RKO (cell line): ENCODE results near the gene TSPAN5.

Experiments
- DNase-seq: peaks from one replicate; pipeline ENCODE4 v3.0.0-alpha.2; 2016; ENCODE audit warnings: low spot score

The TSPAN5 gene

DNA sequence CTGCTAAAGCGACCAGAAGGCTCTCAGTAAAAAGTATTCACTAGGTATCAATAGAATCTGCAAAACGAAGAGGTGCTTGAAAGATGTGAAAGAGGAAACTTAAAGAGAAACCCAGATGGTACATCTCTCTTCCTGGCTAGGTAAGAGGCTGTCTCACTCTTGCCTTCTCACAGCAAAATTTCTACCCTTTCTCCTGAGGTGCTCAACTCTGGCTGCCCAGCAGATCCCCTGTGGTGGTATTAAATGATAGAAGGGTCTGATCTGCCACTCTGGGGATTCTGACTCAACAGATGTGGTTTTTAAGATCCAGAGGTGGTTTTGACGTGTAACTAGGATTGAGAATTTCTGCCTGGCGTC is 14.9 kb upstream of the TSPAN5 start:
- no peak for DNase-seq

DNA sequence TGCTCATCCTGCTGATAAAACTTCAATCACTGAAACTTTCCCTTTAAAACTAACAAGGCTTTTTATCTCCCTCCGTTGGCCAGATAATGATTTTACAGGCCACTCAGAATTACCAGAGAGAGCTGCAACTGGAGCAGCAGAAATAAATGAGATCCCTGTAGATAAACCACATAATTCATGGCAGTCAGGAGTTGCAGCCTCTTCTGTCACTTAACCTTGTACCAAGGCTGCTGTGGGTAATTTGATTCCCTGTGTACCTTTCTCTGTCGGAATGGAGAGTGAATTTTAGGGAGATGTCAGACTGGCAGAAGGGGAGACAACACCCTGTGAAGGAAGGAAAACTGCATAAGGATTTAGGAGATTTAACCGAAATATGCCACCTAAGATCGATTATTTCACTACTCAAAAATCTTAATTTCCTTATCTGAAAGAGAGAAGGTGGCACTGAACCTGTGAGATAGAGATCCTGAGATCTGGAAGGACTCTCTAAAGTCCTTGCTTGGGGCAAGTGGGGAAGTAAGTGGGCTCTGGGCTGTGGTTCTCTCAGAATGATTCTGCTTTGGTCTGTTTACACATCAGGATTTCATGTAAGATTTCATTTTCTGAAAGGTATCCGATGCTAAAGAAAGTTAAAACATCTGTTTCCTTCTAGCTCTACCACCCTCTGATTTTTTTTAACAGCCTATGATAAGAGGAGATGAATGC is 14.3 kb upstream of the TSPAN5 start:
- DNase-seq = no peak

DNA sequence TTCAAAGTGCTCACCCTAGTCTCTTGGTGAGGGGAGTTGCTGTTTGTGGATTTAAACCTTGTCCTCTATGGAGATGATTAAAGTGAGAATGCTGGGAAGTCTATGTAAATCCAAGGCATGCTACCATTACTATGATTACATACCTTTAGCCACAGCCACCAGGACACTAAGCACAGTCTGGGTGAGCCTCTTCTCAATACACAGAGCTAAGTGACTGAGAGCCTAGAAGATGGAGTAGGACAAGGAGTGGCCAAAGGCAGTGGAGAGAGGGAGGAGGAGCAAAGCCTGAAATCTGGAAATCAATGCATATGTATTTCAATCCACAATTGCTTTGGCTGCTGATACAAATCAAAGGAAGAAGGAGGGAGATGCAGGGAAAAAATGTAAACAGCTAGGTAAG is 12.7 kb upstream of the TSPAN5 start:
- DNase-seq = no peak

DNA sequence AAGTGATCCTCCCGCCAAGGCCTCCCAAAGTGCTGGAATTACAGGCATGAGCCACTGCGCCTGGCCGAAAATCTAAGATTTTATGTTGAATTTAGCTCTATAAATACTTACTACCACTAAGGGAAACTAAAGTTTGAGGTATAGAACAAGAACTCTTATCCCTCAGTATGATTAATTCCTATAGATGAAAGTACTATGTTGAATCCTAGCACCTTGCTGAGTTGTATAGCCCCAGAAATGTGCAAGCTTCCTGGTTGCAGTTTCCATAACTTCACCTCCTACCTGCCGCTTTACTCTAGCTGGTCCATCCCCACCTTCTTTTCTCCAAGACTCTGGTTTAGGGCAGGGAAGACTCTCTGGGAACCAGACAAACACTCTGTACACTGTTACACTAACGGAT is 11.8 kb upstream of the TSPAN5 start:
- DNase-seq = no peak

DNA sequence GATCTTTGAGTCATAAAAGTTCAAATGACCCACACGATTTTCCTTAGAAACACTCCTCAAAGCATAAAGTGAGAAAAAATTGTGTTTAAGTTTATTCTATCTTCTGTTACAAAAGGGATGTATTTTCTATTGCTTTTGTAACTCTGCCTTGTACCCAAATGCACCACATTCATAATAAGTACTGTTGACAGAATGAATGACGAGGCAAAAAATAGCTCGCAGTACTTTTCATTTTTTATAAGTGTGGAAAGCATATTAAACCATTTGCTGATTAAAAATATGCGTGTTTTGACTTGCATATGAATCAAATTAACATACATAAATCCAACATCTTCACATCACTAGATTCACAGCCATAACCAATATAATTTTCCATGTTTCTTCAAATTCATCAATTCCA is 11.2 kb upstream of the TSPAN5 start:
- no peak for DNase-seq

DNA sequence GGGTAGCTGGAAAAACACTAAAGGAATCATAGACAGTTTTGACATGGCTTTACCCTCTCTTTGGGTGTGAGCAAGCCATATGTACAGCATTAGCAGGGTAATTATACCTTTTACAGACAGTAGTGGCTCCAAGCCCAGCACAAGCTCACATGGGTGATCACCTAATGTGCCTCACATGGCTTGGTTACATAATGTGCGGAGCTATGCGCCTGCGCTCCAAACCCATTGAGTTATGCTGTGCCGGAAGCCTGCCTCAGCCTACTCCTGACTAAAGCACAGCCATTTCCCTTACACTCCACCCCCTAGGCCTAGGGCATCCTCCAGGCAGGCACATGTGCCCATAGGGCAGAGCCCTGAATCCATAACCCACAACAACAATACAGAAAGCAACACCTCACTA is 6.5 kb upstream of the TSPAN5 start:
- DNase-seq = no peak

DNA sequence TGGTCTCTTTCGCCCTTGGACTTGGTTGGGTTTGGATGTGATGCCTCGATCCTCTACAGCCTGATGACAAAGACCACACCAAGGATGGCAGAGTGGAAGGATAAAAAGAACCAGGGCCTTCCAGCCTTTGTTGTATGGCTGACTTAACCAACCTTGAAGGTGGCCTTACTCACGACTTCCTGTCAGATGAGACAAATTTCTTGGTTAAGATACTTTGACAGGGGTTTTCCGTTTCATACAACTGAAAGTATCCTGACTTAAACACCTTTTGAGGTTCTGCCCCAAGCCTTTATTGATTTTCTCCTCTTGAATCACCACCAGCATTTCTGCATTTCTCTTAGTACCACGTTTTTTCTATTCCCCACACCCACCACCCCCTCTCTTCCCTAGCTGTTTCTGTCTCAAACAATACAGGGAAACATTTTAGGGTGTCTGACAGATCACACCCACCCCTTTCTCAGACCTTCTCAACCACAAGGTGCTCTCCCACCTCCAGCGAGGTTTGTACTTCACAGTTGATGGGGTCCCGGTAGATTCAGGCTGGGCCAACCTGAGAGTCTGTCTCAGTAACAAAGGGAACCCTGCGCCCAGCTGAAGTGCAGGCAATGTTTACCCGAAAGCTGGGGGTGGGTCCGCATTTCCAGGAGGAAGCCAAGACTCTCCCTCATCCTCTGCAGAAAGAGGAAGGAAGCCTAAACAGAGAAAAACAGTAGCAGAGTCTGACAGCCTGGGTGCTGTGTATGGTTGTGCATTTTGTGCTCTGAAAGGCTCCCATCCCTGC is 5.0 kb upstream of the TSPAN5 start:
- no peak for DNase-seq

DNA sequence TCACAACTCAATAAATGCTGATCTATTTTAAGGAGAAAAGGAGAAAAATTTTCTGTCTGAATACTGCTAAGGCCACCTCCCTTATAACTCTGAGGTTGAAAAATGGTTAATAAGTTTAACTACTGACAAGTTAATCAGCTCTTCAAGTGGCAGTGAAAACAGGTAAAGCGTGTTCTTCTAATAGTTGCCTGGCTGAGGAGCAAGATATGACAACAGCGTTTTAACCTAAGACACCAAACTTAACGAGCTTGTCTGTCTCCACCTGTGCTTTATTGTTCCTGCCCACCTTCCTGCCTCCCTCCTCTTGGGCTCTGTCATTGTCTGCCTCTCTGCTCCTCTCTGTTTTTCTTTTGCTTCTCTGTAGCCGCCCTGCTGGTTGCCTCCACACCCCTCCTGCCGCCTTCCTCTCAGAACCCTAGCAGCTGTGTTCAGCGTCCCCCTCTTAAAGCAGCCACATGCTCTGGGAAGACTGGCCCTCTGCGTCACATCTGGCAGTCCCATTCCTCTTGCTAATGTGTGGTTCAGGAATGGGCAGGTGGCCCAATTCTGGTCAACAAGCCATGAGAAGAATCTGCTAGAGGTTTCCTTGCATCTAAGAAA is 4.3 kb upstream of the TSPAN5 start:
- no peak for DNase-seq

DNA sequence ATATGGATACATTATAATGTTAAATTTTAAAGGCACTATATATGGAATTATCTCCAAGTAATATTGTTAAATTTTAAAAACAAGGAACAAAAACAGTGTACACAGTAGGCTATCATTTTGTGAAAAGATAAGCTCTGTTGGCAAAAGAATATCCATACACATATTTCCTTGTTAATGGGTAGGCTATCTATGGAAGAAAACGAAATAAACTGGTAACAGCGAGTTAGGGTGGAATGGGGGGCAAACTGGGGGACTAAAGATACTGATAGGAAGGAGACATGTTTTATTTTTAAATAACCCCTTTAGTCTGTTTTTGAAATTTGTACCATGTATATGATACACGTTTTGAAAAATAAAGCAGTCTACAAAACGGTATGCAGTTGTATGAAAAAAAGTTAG is 3.6 kb upstream of the TSPAN5 start:
- DNase-seq = no peak

DNA sequence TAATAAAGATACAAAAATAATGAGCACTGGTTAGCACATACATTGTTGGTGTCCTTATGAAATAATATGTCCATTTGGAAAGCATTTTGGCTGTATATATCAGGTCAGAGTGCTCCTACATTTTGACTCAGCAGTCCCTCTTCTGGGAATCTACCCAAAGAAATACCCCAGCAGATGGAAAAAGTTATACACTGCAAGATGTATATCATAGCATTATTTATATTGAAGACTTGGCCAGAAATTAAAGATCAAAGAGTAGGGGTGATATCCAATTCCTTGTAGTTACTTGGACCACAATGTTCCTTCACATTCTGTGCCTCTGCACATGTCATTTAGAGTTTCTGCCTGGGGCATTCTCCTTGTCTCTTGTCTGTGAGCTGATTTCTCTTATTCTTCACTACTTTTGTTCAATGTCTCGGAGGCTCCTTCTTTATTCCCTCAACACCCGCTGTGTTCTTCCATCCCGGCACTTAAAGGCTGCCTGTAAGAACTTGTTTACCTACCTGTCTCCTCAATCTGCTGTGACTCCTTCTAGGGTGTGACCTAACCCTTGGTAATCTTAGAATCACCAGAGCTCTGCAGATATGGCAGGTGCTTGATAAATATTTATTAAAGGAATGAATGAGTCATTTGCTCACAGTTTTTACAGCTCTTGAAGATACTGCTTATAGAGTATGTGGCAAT is 3.1 kb upstream of the TSPAN5 start:
- DNase-seq = no peak

DNA sequence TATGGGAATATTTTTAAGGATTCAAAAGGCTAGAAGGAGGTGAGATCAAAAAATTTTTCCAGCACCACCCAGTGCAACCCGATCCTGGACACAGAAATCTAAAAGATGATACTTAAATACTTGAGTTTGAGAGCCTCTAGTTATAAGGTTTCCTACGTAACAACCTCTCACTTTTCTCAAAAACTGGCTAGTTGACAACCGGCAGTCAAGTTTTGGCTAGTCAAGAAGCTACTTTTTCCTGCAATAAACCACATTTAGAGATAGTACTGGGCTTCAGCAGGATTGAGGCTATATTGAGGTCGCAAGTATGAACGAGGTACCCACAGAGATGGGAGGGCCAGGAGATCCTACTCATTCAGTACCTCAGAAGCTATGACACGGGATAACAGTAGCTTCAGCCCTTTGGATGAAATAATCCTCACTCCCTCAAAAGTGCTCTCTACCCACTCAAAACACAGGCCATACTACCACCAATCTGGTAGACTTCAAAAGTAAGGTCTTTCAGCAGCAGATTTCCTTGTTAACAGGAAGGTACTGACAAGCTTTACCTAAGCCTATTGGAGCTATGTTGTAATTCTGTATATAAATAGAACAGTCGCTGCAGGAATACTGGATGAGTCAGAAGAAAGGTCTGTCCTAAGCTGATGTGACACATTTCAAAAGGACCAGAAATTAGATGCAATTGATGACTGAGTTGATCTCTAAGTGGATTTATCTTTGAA is 1.5 kb upstream of the TSPAN5 start:
- peak; percentile 67 for DNase-seq

DNA sequence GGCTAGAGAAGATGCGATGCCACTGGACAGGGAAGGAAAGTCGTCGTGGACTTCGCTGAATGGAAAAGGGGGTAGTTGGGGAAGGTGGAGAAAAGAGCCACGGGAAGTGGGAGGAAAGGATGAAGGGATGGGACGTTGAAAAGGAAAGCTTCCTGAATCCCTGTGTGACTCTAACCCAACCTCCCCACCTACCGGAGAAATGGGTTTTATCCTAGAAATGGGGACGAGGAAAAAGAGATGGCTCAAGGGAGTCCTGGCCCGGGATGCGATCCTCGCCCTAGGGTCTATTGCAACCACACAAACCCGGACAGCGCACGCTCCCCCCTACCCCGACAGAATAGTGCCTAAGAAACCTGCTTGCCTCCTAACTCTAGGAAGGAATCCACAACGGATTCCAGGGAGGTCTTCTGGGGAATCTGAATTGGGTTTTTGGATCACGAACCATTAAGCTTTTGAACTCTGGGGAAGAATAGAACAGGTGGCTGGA is 738 bp upstream of the TSPAN5 start:
- DNase-seq = no peak

DNA sequence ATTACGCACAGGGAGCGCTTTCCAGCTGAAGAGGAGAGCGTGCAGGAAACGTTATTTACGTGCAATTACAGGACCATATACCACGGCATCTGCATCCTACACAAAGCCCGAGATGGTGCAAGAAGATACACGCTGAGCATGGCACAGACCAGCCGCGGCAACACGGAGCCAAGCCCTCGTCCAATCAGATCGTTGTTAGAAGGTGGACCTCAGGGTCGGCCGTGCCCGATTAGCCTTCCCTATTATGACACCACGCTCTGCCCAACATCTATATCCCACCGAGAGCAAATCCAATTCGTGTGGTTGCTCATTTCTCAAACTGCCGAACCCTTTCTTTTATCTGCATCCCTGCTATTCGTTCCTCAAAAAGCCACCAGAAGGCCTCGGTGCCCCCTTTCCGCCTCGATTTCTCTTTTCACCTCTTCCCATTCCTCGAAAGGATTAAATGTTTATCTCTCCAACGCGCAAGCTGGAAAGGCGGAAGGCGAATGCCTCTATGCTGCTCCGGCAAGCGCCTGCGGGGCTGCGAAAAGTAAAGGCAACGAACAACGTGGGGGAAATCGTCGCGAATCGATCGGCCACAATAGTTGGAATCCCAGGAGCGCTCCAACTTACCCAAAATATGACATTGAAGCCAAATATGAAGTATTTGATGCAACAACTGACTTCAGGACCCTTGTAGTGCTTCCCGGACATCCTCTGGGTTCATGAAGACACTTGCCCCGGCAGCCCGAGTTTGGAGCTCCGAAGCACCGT is 702 bp downstream of the TSPAN5 start:
- DNase-seq = peak; percentile 54

DNA sequence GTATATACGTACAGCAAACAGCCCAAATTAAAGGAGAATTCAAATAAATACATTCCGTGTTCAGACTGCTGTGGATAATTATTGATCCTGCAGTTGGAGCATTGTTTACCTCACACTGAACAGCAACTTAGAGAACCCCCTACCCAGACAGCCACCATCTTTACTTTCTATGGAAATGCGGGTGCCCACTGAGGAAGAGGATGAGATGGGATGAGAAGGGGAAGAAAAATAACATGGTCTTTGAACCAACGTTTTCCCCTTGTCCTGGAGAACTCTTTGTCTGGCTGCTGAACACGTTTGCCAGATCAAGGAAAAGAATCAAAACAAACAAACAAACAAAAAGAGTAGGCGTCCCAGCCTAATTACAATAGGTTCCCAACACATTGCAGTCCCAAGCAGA is 1.5 kb downstream of the TSPAN5 start:
- DNase-seq = no peak

DNA sequence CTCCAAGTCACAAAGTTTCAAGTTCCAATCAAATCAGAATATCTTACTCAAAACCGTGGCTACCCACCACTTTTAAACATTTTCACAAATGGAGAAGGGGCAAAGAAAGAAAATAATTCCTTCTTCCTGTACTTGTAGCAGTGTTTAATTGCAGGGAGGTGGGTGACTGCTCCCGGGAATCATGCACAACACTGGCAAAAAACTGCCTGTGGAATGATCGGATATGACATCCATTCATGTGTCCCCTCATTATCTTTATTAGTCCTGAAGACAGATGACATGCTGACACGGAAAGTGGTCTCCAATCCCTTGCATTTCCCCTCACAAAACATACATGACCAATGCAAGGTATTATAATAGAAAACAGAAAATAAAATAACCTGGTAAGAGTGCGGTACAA is 2.0 kb downstream of the TSPAN5 start:
- no peak for DNase-seq

DNA sequence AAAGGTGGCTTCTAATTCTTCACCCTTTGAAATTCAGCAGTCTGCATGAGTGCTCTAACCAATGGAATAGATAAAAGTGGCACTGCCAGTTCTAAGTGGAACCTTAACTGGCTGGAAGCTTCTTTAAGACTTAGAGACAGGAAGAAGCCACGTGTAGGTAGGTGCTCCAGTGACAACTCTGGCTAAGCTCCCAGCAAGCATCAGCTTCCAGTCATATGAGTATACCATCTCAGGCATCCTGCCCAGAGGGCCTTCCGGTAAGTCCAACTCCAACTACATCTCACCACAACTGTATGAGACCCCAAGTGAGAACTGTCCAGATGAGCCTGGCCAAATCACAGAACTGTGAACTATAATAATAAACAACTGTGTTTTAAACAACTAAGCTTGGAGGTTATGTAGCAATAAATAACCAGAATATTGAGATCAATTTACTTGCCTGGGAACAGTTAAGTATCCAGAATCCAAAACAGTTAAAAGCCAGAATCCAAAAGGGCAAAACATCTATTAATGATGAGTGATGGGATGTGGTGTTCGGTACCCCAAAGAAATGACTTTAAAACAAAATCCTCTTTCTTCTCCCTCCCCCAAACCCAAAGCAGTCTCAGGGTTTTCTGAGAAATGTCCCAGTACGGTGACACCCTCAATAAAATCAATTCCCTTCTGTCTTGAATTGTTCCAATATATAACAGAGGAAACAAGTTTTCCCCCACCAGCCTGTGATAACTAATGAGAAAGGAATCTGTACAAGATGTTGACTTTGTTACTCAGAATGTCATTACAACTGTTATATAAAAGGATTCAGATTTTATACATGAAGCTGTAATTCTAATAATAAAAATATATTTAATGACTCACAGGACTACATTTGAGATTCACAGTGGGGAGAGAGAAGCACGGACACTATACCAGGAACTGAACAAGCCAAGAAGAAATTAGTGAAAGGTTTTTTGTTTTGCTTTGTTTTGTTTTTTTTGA is 4.2 kb downstream of the TSPAN5 start:
- DNase-seq = no peak

DNA sequence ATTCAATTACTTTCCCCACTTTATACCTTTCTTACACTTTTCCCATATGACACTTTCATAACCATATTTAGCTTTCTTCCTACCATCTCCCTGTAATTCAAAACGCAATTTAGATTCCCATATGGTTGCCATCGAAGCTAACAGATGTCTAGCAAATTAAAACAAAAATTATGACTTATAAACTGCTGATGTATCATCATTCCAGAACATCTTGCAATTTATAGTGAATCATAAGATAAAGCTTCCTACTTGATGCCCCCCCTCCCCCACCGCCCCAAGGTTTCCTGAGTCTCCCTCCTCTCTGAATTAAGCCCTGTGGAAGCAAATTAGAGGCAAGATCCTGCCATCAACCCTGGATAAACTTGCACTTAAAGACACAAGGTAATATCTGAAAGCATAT is 5.4 kb downstream of the TSPAN5 start:
- DNase-seq = no peak

DNA sequence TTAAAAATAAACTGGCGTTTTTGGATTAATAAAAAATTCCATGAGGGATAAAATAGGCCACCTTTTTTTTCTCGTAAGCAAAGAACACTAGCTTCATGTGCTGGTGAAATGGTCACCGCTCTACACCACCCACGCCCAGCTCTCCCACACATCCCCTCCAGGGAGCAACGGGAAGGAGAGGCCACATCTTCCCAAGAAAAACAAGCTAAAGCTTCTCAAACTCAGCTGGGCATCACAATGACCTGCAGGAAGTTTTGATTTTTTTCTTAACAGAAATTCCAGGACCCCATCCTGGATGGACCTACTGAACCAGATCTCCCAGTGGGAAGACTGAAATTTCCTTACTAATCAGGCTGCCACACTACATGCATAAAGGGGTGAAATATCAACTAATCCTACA is 9.8 kb downstream of the TSPAN5 start:
- DNase-seq = no peak

DNA sequence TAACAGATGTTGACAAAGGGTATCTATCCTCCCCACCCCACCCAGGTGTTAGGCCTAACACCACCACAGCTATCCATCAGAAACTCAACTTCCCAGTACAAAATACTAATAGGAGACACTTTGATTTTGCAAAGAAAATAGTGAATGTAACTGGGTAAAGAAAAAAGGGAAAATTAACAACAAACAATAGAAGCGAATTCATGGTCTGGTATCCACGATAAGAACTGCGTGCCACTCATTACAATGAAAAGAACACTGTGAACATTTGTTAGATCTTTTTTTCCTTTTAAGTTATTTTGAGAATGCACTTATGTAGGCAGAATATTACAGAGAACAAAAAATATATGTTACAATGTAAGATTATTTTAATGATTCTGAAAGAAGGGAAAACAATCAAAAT is 12.0 kb downstream of the TSPAN5 start:
- DNase-seq = no peak

DNA sequence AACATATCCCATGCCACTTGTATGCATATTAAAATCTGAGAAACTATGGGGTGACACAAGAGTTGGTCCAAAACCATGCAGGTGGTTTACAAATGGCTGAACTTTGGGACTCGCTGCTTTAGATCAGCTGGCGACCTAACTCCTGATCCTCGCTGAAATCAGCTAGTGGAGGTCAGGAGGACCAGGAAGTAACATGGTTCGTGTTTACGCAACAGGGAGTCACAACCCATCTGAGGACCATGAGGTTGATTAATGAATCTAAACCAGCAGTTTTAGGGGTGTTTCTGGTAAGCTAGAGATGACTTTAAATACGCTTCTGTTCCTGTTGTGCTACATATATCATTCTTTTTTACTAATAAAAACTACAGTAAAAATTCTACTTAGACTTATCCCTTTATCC is 12.9 kb downstream of the TSPAN5 start:
- no peak for DNase-seq
